Transverse colon (tissue), 4 donors: Measurements from ENCODE around the gene HMSD. TPM values are rescaled to one million over a fixed set of nuclear protein-coding genes. Genes with fewer than 3 reads are reported as not detected.

ENCODE experiments used
- DNase-seq: peaks from one replicate; pipeline ENCODE4 v3.0.0-alpha.2; 2019
- H3K27ac ChIP-seq, 4 donors: fragments of 200-600 bp; sonication (generic); 2 replicates each; pipeline ENCODE4 v1.5.1; 2016 to 2018; ENCODE audit warnings: inconsistent platforms in 4 of 4
- H3K27me3 ChIP-seq: fragments of 200-600 bp; sonication (generic); 2 replicates; pipeline ENCODE4 v1.5.1; 2017; ENCODE audit warnings: inconsistent platforms
- H3K36me3 ChIP-seq, 4 donors: fragments of 200-600 bp; sonication (generic); 2 replicates each; pipeline ENCODE4 v1.5.1; 2017 to 2019; ENCODE audit warnings: inconsistent platforms in 4 of 4
- H3K4me1 ChIP-seq, 4 donors: fragments of 200-600 bp; sonication (generic); 2 replicates each; pipeline ENCODE4 v1.5.1; 2017 to 2020; ENCODE audit warnings: inconsistent platforms in 4 of 4
- H3K4me3 ChIP-seq, 4 donors: fragments of 200-600 bp; sonication (generic); 1 replicate in 1 of 4; 2 replicates in 3 of 4; pipeline versions ENCODE4 v1.5.1 to v1.6.1; 2017 to 2019; ENCODE audit warnings: inconsistent platforms in 4 of 4
- H3K9me3 ChIP-seq, 2 donors: fragments of 200-600 bp; sonication (generic); 2 replicates each; pipeline ENCODE4 v1.5.1; 2017 to 2019; ENCODE audit warnings: inconsistent platforms in 2 of 2
- EP300 ChIP-seq: sonication (generic); formaldehyde crosslinking; IDR thresholded peaks from one replicate; pipeline ENCODE4 v1.6.1; 2017; ENCODE audit warnings: antibody characterized with exemption, low read depth
- POLR2A ChIP-seq: fragments of 450-650 bp; IDR thresholded peaks from one replicate; pipeline ENCODE4 v1.6.1; 2016; ENCODE audit warnings: antibody characterized with exemption, mild to moderate bottlenecking, moderate library complexity
- POLR2AphosphoS5 ChIP-seq, 3 donors: sonication (generic); formaldehyde crosslinking; IDR thresholded peaks; one replicate each; pipeline ENCODE4 v1.6.1; 2016; ENCODE audit warnings: antibody characterized with exemption in 3 of 3
- WGBS, 2 donors: methylation state at CpG; one replicate each; pipeline ENCODE4 v1.1.5; 2018; ENCODE audit warnings: low coverage in 1 of 2; 5-methylcytosine and 5-hydroxymethylcytosine counted together
- in situ Hi-C, 4 donors: fragments of 200-750 bp; cut with MboI; loops; one replicate each; pipeline versions ENCODE4 v1.15.0 to v1.15.1; 2017; ENCODE audit warnings: low sequenced_read_pairs in 3 of 4, low pct_ligation_motif_present in 1 of 4, low pct_unique_long_range_greater_than_20kb in 1 of 4
- intact Hi-C: fragments of 100-400 bp; cut with DNase I; formaldehyde crosslinking; loops from one replicate; pipeline ENCODE4 v1.15.1; 2023; ENCODE audit warnings: low total_unique reads
- total RNA-seq, 4 donors: library from RNA; depleted of rRNA; stranded (reverse); fragments of >200 nt; gene quantifications; one replicate each; pipeline ENCODE4 v1.1.0, GENCODE V29; 2016
- TF ChIP-seq, protein P1 (sequence below), 5 experiments: fragments of 200-600 bp in 3 of 5; fragments of 450-650 bp in 2 of 5; sonication (generic) in 3 of 5; IDR thresholded peaks; 1 replicate in 2 of 5; 2 replicates in 3 of 5; pipeline ENCODE4 v1.5.1; 2016 to 2017; ENCODE audit warnings: antibody characterized with exemption in 5 of 5, inconsistent platforms in 3 of 5, mild to moderate bottlenecking in 2 of 5, moderate library complexity in 1 of 5

HMSD gene
- total RNA-seq, 4 donors from 2014 or later: 0.64 TPM; not detected in 3

DNA sequence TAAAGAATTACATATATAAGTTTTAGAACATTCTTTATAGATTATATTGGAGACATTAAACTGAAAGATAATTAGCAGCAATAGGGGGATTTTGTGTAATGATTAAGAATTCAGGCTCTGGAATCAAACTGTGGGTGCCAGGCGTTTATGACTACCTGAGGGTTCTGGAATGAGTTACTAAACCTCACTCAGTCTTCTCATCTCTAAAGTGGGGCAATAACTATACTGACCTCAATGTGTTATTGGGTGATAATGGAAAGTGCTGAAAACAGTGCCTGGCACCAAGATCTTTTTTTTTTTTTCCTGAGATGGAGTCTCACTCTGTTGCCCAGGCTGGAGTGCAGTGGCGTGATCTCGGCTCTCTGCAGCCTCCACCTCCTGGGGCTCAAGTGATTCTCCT is 27.9 kb downstream of the HMSD start:
- H3K27ac ChIP-seq: no peak overlapping the region
- DNase-seq: no peak
- no peaks in the 10 kb centered on the region for H3K27me3 ChIP-seq
- WGBS, 2 donors: 92 to 100% methylated on average over 1 to 3 of the region's 3 CpGs
- peaks cover 0 to 4% (median 0%) of the 10 kb centered on the region in 4 donors for H3K36me3 ChIP-seq
- H3K4me1 ChIP-seq: peaks cover 0 to 18% (median 5%) of the 10 kb centered on the region in 4 donors
- TF ChIP-seq POLR2AphosphoS5 (IDR thresholded peaks at IDR 0.05): no peak
- TF ChIP-seq, protein P1, sequence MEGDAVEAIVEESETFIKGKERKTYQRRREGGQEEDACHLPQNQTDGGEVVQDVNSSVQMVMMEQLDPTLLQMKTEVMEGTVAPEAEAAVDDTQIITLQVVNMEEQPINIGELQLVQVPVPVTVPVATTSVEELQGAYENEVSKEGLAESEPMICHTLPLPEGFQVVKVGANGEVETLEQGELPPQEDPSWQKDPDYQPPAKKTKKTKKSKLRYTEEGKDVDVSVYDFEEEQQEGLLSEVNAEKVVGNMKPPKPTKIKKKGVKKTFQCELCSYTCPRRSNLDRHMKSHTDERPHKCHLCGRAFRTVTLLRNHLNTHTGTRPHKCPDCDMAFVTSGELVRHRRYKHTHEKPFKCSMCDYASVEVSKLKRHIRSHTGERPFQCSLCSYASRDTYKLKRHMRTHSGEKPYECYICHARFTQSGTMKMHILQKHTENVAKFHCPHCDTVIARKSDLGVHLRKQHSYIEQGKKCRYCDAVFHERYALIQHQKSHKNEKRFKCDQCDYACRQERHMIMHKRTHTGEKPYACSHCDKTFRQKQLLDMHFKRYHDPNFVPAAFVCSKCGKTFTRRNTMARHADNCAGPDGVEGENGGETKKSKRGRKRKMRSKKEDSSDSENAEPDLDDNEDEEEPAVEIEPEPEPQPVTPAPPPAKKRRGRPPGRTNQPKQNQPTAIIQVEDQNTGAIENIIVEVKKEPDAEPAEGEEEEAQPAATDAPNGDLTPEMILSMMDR (IDR thresholded peaks at IDR 0.05): no peak
- no peak for TF ChIP-seq POLR2A
- no peak for TF ChIP-seq EP300
- in situ Hi-C loops: loop anchor here in 3 of 4 donors (25.0 kb wide), 1 partner anchor 465 kb away; no protein-coding TSS in a partner anchor
- H3K9me3 ChIP-seq: no peaks in the 10 kb centered on the region
- no peak overlapping the region for H3K4me3 ChIP-seq
- intact Hi-C loops: no loop called here

DNA sequence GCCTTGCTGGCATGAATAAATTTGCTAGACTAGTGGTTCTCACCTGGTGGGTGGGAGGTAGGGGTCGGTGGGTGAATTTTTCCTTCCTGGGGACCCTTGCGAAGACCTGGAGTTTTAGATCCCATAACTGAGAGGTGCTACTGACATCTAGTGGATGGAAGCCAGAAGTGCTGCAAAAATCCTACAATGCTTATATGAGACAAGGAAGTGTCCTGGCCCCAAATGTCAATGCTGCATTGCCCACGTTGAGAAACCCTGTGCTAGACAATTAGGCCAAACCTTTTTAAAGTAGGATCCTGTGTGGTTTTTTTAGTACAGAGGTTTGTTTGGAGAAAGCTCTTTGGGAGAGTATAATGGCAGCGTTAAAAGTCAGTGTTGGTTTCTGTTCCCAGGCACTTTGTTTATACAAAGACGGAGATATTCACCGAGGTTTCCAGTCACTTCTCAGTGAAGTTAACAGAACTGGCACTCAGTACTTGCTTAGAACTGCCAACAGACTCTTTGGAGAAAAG is 30.4 kb downstream of the HMSD start:
- TF ChIP-seq EP300: no peak
- no peak for TF ChIP-seq POLR2AphosphoS5 (IDR thresholded peaks at IDR 0.05)
- TF ChIP-seq POLR2A: no peak
- TF ChIP-seq, protein P1 (IDR thresholded peaks at IDR 0.05): peak; percentile 79 to 87 (median 81)
- intact Hi-C loops: no loop called here
- in situ Hi-C loops: loop anchor here in 3 of 4 donors (25.0 kb wide), 1 partner anchor 467 kb away; no protein-coding TSS in a partner anchor
- Histone ChIP-seq H3K4me1 (peaks cover 0 to 18% (median 5%) of the 10 kb centered on the region in 4 donors), H3K27ac (peak overlapping the region; percentile 49 to 70 (median 60)), H3K9me3 (no peaks in the 10 kb centered on the region), H3K4me3 (peak overlapping the region in 3 of 4 donors; percentile 3 to 35 (median 14)), H3K36me3 (peaks cover 0 to 6% (median 0%) of the 10 kb centered on the region in 4 donors), H3K27me3 (no peaks in the 10 kb centered on the region)
- WGBS, 2 donors: 12 to 26% methylated on average over 5 to 6 of the region's 6 CpGs
- peak; percentile 47 for DNase-seq

DNA sequence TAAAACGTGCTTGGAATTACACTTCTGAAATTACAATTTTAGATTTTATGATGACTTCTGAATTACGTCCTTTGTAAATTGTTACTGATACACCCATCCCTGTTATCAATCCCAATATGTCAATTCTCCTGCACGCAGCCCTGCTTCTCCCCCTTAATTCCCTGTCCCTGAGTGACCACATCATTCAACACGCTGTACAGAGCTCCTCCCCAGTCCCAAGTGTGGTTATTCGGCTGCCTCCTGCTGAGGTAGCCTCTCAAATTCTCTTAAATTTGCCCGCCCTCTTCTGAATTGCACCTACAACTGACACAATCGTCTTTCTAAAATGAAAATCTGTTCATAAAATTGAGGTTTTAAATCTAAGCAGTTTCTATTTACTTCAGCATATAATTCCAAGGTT is 30.9 kb downstream of the HMSD start:
- Histone ChIP-seq H3K4me1 (peaks cover 0 to 13% (median 2%) of the 10 kb centered on the region in 4 donors), H3K9me3 (no peaks in the 10 kb centered on the region), H3K4me3 (peak overlapping the region in 1 of 4 donors; percentile 35), H3K27me3 (no peaks in the 10 kb centered on the region), H3K27ac (peak overlapping the region; percentile 49 to 70 (median 60)), H3K36me3 (peaks cover 0 to 6% (median 0%) of the 10 kb centered on the region in 4 donors)
- in situ Hi-C loops (loop anchor here in 3 of 4 donors (25.0 kb wide), 1 partner anchor 468 kb away; no protein-coding TSS in a partner anchor), intact Hi-C loops (no loop called here)
- DNase-seq: no peak
- WGBS, 2 donors: 48 to 50% methylated on average over 7 of the region's 7 CpGs
- no peak for TF ChIP-seq POLR2AphosphoS5 (IDR thresholded peaks at IDR 0.05)
- TF ChIP-seq EP300: no peak
- no peak for TF ChIP-seq POLR2A
- TF ChIP-seq, protein P1 (IDR thresholded peaks at IDR 0.05): no peak

DNA sequence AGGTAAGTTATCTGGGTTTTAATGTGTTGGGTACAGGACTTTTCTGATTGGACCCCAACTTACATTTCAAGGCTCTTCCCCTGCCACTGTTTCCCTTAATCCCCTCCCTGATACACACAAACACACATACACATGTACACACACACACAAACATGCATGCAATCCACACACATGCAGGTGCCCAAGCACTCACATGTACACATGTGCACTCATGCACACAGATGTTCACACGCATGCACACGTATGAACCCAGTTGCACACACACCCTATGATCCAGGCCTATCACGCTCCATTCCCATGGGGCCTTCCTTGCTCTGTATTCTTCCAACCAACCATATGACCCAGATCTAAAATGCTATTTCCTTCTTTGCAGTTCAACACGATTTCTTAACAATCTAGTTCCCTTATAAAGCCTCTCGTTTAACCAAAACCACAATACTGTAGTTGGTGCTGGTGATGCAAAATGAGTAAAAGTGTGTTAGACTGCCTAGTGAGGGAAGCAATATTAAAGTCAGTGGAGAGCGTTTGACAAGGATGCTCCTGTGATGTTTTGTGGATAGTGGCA is 31.9 kb downstream of the HMSD start:
- Histone ChIP-seq H3K4me3 (no peak overlapping the region), H3K27ac (no peak overlapping the region), H3K36me3 (peaks cover 0 to 6% (median 0%) of the 10 kb centered on the region in 4 donors), H3K27me3 (no peaks in the 10 kb centered on the region), H3K9me3 (no peaks in the 10 kb centered on the region), H3K4me1 (peaks cover 0 to 13% (median 2%) of the 10 kb centered on the region in 4 donors)
- 72 to 78% methylated on average over 6 of the region's 6 CpGs for WGBS, 2 donors
- in situ Hi-C loops (loop anchor here in 3 of 4 donors (25.0 kb wide), 1 partner anchor 469 kb away; no protein-coding TSS in a partner anchor), intact Hi-C loops (no loop called here)
- no peak for TF ChIP-seq POLR2AphosphoS5 (IDR thresholded peaks at IDR 0.05)
- TF ChIP-seq POLR2A: no peak
- TF ChIP-seq, protein P1 (IDR thresholded peaks at IDR 0.05): no peak
- no peak for TF ChIP-seq EP300
- no peak for DNase-seq
